Endothelial cell of umbilical vein (primary cell): ENCODE results near the gene SDE2.

Source experiments
- CTCF ChIP-seq, 2 donors: IDR thresholded peaks; 1 replicate in 1 of 2; 2 replicates in 1 of 2; pipeline ENCODE4 v1.5.1; 2011; ENCODE audit warnings: low read length in 2 of 2, mild to moderate bottlenecking in 2 of 2, moderate library complexity in 2 of 2, control low read depth in 1 of 2, inconsistent platforms in 1 of 2, low read depth in 1 of 2; ENCODE audit not compliant: insufficient read depth in 1 of 2; ENCODE audit errors: extremely low read depth in 1 of 2
- EZH2 ChIP-seq: IDR thresholded peaks from 2 replicates; pipeline ENCODE4 v1.6.1; 2012; ENCODE audit warnings: borderline replicate concordance, low read depth, mild to moderate bottlenecking, moderate library complexity, low read length, inconsistent platforms; ENCODE audit not compliant: severe bottlenecking
- MAX ChIP-seq: IDR thresholded peaks from 2 replicates; pipeline ENCODE4 v1.6.1; 2011; ENCODE audit not compliant: insufficient read depth, insufficient read length

GRCh38 chr1:226041419-226041818 lies 42.3 kb upstream of the SDE2 start:
- TF ChIP-seq CTCF (IDR thresholded peaks at IDR 0.05; ENCODE audit: extremely low read depth in 1 of 2, insufficient read depth in 1 of 2, low read depth in 1 of 2, low read length in 2 of 2): no peak
- TF ChIP-seq EZH2: no peak
- TF ChIP-seq MAX: no peak
